GM18508 (cell line): ENCODE data around the gene OR2AP1.
A peak's percentile ranks its signal among the peaks of the same experiment; 100 is the strongest.
"Not testable (repeated sequence)": the region's sequence is repeated elsewhere in the genome, so short reads cannot be mapped to it uniquely, and the experiment has no call there.

Experiments used
- ATAC-seq: cut with Tn5 transposase; IDR thresholded peaks from one replicate; pipeline ENCODE4 v1.9.1; 2021; ENCODE audit warnings: moderate number of reproducible peaks; ENCODE audit not compliant: insufficient read depth, unreplicated experiment

OR2AP1 gene

DNA sequence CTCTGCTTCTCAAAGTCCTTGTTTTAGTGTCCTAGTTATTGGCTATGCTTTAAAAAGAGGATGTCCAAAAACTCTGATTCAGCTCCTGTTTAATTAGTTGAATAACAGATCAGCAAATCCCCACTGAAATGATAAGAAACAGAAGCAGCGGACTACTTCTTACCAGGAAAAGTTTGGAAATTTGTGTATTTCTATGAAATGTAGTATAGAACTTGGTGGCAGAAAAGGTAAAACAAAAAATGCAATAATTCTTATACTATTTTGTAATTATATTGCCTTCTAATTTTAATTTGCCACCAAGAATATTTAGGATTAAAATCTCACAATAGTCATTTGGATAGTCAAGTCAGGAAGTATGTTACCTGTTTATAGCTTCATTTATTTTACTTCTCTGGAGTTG, at the start of gene OR2AP1:
TSS of gene OR2AP1 (plus strand) at position 301 of the 400 bp plus-strand sequence. CDS start 1,947 bp downstream, outside the sequence.
- no peak for ATAC-seq

DNA sequence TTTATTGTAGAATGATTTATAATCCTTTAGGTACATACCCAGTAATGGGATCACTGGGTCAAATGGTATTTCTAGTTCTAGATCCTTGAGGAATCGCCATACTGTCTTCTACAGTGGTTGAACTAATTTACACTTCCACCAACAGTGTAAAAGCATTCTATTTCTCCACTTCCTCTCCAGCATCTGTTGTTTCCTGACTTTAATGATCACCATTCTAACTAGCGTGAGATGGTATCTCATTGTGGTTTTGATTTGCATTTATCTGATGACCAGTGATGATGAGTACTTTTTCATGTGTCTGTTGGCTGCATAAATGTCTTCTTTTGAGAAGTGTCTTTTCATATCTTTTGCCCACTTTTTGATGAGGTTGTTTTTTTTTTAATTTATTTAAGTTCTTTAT, 24.0 kb upstream of the OR2AP1 start:
- not testable (repeated sequence) for ATAC-seq

DNA sequence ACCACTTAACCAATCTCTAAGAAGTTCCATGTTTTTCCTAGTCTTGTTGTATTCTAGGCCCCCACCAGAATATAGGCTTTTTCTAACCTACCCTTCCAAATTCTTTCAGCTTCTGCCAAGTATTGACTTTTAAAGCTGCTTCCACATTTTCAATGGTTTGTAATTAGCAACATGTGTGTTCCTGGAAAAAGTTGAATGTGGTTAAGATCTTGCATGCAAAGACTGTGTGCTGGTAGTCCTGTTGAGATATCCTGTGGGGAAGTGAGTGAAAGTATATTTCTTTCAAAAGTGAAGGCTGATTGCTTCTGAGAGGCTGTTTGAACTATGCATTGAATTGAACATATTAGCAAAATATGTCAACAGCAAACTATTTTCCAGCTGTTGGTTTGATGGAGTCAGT, 23.5 kb upstream of the OR2AP1 start:
- ATAC-seq: no peak

DNA sequence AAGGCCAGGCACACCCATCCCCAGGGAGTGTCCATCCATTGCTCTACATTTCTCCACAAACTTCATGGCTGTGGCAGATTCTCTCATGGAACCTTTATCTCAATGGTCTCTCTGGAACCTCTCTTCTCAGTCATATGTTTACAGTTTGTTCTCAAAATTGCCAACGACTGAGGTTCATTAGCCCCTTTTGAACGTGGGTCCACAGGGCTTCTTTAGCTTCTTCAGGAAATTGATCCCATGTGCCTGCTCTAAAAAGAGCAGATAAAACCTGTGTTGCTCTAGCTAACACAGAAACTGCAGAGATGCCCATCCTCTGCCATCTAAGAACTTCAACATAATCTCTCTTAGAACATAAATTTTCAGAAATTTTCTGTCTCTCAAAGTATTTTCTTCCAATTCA, 23.0 kb upstream of the OR2AP1 start, which contains the start of gene OR6C4:
TSS of gene OR6C4 (plus strand) at position 301 of the 400 bp plus-strand sequence. CDS start 1,625 bp downstream, outside the sequence.
- no peak for ATAC-seq

DNA sequence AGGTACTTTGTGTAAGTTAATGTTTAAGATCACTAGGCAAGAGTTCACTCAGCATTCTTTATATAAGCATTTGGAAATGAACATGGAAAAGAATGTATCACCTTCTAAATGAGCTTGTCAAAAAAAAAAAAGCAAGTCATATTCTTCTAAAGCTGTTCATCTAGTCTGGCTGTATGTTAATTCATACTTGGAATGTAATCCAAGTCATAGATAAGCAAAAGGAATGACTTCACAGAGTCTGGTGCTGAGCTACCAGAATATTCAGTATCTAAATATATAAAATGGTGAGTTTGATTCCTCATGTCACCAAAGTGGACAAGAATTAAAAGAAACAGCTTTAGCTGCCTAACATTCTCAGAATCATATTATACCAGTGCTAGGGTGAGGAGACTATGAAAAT, 18.0 kb upstream of the OR2AP1 start:
- ATAC-seq: no peak

DNA sequence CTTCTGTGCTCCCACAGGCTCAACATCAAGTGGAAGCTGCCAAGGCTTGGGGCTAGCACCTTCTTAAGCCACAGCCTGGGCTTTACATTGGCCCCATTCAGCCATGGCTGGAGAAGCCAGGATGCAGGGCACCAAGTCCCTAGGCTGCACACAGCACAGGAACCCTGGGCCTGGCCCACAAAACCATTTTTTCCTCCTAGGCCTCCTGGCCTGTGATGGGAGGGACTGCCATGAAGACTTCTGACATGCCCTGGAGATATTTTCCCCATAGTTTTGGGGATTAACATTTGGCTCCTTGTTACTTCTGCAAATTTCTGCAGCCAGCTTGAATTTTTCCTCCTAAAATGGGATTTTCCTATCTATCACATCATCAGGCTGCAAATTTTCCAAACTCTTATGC, 2.2 kb upstream of the OR2AP1 start:
- not testable (repeated sequence) for ATAC-seq

DNA sequence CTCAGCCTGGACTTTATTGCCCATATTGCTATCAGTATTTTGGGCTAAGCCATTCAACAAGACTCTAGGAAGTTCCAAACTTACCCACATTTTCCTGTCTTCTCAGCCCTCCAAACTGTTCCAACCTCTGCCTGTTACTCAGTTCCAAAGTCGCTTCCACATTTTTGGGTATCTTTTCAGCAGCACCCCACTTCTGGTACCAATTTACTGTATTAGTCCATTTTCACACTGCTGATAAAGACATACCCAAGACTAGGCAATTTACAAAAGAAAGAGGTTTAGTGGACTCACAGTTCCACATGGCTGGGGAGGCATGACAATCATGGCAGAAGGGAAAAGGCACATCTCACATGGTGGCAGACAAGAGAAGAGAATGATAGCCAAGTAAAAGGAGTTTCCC, 1.6 kb upstream of the OR2AP1 start:
- not testable (repeated sequence) for ATAC-seq

DNA sequence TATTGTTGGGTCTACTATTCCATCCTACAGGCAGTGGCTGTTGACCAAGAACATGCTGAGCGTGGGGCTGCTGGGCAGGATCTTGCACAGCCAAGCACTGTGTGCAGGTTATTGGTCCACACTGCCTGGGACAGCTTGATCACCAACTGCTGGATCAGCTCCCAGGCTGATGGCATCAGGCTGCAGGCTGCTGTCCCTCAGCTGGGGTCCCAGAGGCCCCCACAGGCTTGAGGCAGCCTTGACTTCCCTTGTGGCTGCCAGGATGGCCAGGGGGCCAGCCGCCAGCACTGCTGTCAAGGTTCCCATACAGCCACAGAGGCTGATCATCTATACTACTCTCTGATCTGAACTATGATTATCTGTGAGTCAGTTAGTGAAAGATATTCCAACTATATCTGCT, 9.8 kb downstream of the OR2AP1 start:
- no peak for ATAC-seq

DNA sequence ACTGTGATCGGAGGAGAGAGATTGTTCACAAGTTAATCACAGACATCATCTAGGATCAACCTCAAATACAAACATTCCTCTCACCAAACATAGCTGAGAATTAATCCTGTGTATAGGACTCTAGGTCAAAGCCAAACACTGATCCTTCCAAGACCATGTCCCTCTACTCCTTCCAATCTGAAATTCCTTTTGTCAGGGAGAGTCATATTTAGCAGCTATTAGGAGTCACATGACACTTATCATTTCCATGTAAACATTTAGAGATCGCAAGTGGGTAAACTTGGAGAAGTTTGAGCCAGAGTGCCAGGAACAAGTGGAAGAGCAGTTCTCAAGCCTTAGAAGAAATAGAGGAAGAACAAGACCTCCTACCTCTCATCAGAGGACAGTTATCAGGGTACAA, 13.5 kb downstream of the OR2AP1 start:
- no peak for ATAC-seq

DNA sequence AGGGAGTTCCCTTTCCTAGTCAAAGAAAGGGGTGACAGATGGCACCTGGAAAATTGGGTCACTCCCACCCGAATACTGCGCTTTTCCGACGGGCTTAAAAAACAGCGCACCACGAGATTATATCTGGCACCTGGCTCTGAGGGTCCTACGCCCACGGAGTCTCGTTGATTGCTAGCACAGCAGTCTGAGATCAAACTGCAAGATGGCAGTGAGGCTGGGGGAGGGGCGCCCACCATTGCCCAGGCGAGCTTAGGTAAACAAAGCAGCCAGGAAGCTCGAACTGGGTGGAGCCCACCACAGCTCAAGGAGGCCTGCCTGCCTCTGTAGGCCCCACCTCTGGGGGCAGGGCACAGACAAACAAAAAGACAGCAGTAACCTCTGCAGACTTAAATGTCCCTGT, 17.9 kb downstream of the OR2AP1 start:
- ATAC-seq: not testable (repeated sequence)

DNA sequence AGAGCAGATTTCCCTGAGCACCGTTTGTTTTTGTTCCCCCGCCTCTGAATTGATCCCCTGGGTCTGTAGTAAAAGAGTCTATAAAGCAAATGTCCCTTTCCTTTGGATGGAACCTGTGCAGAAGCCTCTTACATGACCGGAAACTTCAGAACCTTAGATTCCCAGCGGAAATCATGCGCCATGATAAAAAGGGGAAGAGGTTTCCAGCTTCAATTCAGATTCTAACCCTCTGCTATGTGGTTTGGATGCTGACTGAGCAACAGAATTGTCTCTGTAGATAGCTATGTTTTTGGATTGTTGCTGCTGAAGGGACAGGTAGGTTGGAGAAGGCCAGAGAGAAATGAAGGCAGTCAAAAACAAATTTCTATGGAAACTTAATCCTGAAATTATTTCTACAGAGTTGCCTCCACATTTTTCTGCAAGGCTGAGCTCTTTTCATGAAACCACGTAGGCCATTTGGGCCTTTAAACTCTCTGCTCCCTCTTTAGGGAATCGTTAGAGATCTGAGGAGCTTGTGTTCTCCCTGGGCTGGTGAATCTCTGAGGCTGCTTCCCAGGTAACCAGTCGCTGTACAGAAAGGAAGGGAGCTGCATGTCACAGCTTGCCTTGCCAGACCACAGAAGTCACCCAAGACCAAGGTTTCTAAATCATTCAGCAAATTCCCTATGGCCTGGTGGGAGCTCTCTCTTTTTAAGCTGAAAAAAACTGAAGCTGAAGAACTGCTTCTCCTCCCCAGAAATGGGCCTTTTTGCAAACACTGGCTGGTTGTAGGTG, 35.7 kb downstream of the OR2AP1 start:
- ATAC-seq: no peak

DNA sequence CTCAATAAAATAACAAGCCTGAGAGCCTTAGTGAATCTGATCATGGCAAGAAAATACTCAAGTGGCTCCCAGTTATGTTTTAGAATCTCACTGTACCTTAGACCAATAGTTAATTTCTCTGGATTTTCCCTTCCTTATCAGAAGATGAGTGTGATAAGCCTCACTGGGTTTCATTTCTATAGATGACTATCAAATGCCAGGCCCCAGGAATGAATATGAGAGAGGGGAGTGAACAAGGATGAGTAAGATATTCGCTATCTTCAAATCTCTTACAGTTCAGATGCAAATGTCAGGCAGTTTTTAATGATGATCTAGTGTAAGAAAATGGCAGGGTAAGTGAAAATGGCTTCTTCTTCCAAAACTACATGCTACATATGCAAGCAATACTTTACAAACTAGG, 38.3 kb downstream of the OR2AP1 start:
- no peak for ATAC-seq

DNA sequence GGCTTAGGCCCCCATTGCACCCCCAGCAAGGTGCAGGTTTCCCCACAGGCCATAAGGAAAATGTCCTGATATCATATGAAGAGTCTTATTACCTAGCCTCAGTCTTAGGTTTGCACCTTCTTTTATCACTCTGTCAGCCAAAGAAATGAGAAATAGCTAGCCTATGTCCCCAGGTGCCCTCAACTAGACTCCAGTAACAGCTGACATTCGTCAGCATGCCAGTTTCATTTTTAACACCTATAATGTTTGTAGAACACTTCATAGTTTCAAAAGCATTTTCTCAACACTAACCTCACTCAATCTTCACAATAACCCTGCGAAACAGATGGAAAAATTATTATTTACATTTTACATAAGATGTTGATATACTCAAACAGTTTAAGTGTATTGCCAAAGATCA, 40.4 kb downstream of the OR2AP1 start:
- no peak for ATAC-seq

DNA sequence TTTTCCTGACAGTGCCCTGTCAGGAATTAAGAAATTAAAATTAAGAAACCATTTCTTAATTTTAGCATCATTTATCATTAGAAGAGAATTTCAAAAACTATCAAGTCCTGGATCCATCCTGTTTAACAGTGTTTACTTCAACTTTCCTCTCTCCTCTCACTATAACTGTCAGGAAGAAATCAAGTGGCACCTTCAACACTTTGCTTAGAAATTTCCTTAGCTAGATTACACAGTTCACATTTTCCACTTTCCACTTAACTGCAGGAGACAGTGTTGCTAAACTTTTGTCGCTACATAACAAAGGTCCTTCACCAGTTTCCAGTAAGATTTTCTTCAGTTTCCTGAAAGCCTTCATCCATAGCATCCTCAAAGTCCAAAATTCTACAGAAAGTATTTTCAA, 42.5 kb downstream of the OR2AP1 start:
- ATAC-seq: no peak

DNA sequence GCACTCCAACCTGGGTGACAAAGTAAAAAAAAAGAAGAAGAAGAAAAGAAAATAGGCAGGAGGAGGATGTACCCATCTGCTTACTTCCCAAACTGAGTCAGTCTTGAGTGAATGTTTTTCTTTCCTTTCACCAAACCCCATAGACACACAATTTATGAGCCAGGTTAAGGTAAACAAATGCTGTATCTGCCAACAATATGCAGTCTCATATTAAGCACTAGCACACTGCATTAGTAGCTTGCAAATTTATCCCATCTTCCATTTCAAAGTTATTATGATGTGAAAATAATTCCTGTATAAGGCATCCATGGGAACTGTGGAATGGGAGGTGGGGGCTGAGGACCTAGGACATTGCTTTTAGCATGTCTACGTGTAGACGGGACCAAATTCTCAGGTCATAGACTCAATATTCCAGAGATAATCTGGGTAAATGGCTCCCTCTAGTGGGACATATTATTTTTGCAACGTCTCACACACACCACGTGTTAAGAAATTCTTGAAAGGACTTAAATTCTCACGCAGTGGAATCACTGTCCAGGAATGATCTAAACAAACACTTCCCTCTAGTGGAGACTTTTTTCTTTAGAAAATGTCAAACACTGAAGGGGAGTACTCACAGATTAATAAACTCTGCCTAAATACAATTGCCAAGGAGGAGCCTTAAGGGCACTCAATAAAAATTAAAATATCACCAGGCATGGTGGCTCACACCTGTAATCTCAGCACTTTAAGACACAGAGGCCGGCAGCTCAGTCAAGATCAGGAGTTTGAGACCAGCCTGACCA, 47.3 kb downstream of the OR2AP1 start:
- peak; percentile 61 for ATAC-seq

DNA sequence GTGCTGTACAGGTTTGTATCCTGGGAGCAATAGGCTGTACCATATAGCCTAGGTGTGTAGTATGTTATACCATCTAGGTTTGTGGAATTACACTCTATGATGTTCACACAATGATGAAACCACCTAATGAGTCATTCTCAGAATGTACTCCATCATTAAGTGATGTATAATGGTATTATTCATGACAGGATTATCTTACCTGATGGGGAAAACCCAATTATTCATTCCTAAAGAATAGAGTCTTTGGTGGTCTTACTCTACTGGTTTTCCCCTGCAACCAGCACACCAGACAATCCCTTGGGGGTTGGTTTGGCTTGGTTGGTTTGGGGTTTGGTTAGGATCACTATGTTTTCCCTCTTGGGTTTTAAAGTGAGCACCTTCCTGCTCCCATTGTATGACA, 51.8 kb downstream of the OR2AP1 start:
- peak; percentile 51 for ATAC-seq
